Trophoblast cell (in vitro differentiated cells and primary cell): Measurements from ENCODE around the gene FAM193A.
"Not testable (repeated sequence)": the region's sequence is repeated elsewhere in the genome, so short reads cannot be mapped to it uniquely, and the experiment has no call there.

ENCODE experiments used
- DNase-seq, 2 donors: peaks; one replicate each; pipeline ENCODE4 v3.0.0-alpha.2; 2016
- H2AFZ ChIP-seq: 2 replicates; pipeline ENCODE4 v1.6.1; 2013; ENCODE audit warnings: low read length, moderate library complexity, mild to moderate bottlenecking; ENCODE audit not compliant: insufficient read depth, poor library complexity
- H2AK5ac ChIP-seq: 2 replicates; pipeline ENCODE4 v1.6.1; 2013; ENCODE audit warnings: mild to moderate bottlenecking, low read length
- H2BK120ac ChIP-seq: 2 replicates; pipeline ENCODE4 v1.6.1; 2013; ENCODE audit warnings: low read length, mild to moderate bottlenecking, moderate library complexity; ENCODE audit not compliant: insufficient read depth, poor library complexity
- H2BK12ac ChIP-seq: 2 replicates; pipeline ENCODE4 v1.6.1; 2013; ENCODE audit warnings: mild to moderate bottlenecking, low read length, moderate library complexity
- H2BK5ac ChIP-seq: 2 replicates; pipeline ENCODE4 v1.6.1; 2013; ENCODE audit warnings: low read length, low read depth, moderate library complexity, mild to moderate bottlenecking; ENCODE audit not compliant: poor library complexity
- H3K14ac ChIP-seq: 2 replicates; pipeline ENCODE4 v1.6.1; 2013; ENCODE audit warnings: mild to moderate bottlenecking, low read length
- H3K18ac ChIP-seq: 2 replicates; pipeline ENCODE4 v1.6.1; 2013; ENCODE audit warnings: mild to moderate bottlenecking, low read length
- H3K23ac ChIP-seq: 2 replicates; pipeline ENCODE4 v1.6.1; 2013; ENCODE audit warnings: low read length
- H3K27ac ChIP-seq: 2 replicates; pipeline ENCODE4 v1.5.1; 2013; ENCODE audit warnings: low read depth, mild to moderate bottlenecking, inconsistent platforms, low read length, moderate library complexity
- H3K27me3 ChIP-seq: 2 replicates; pipeline ENCODE4 v1.6.1; 2013; ENCODE audit warnings: inconsistent platforms, mild to moderate bottlenecking, low read length, moderate library complexity; ENCODE audit not compliant: insufficient read depth
- H3K36me3 ChIP-seq, 2 experiments: 1 replicate in 1 of 2; 2 replicates in 1 of 2; pipeline ENCODE4 v1.6.1; 2013; ENCODE audit warnings: low read length in 2 of 2, mild to moderate bottlenecking in 2 of 2, moderate library complexity in 1 of 2; ENCODE audit not compliant: insufficient read depth in 2 of 2, control insufficient read depth in 1 of 2
- H3K4ac ChIP-seq: 2 replicates; pipeline ENCODE4 v1.6.1; 2013; ENCODE audit warnings: low read depth, mild to moderate bottlenecking, low read length, moderate library complexity
- H3K4me1 ChIP-seq, 2 experiments: 1 replicate in 1 of 2; 2 replicates in 1 of 2; pipeline ENCODE4 v1.6.1; 2013; ENCODE audit warnings: low read length in 2 of 2, mild to moderate bottlenecking in 2 of 2, moderate library complexity in 1 of 2; ENCODE audit not compliant: insufficient read depth in 2 of 2, control insufficient read depth in 1 of 2
- H3K4me2 ChIP-seq: 2 replicates; pipeline ENCODE4 v1.6.1; 2013; ENCODE audit warnings: inconsistent platforms, mild to moderate bottlenecking, low read length, moderate library complexity
- H3K4me3 ChIP-seq: 2 replicates; pipeline ENCODE4 v1.5.1; 2013; ENCODE audit warnings: mild to moderate bottlenecking, low read depth, low read length, inconsistent platforms
- H3K79me1 ChIP-seq: one replicate; pipeline ENCODE4 v1.6.1; 2013; ENCODE audit warnings: low read length
- H3K79me2 ChIP-seq: 2 replicates; pipeline ENCODE4 v1.6.1; 2013; ENCODE audit warnings: low read length, mild to moderate bottlenecking; ENCODE audit not compliant: control insufficient read depth, insufficient read depth, poor library complexity
- H3K9ac ChIP-seq: 2 replicates; pipeline ENCODE4 v1.6.1; 2013; ENCODE audit warnings: mild to moderate bottlenecking, low read length
- H3K9me3 ChIP-seq: 2 replicates; pipeline ENCODE4 v1.6.1; 2013; ENCODE audit warnings: low read depth, mild to moderate bottlenecking, control low read depth, inconsistent platforms, low read length; ENCODE audit not compliant: insufficient read depth
- H4K12ac ChIP-seq: 2 replicates; pipeline ENCODE4 v1.6.1; 2013; ENCODE audit warnings: low read depth, mild to moderate bottlenecking, low read length, moderate library complexity
- H4K8ac ChIP-seq: 2 replicates; pipeline ENCODE4 v1.6.1; 2013; ENCODE audit warnings: low read depth, mild to moderate bottlenecking, low read length, moderate library complexity
- H4K91ac ChIP-seq: one replicate; pipeline ENCODE4 v1.6.1; 2013; ENCODE audit warnings: low read depth, mild to moderate bottlenecking, low read length, moderate library complexity
- whole genome bisulfite sequencing: extraction: QIAGEN DNeasy Blood & Tissue Kit; methylation state at CpG from one replicate; pipeline ENCODE4 v1.1.7; 2013; ENCODE audit warnings: missing lambda C conversion rate; ENCODE audit not compliant: insufficient read length, insufficient coverage; ENCODE audit errors: extremely low coverage; 5-methylcytosine and 5-hydroxymethylcytosine counted together

The FAM193A gene

GRCh38 chr4:2679762-2680161 is 143.3 kb downstream of the FAM193A start:
- H3K9ac ChIP-seq, H3K27me3 ChIP-seq, H3K4me2 ChIP-seq, H4K12ac ChIP-seq, H3K18ac ChIP-seq, DNase-seq, H3K4me3 ChIP-seq, H3K79me2 ChIP-seq, H3K23ac ChIP-seq, H4K91ac ChIP-seq, H3K79me1 ChIP-seq, H3K4me1 ChIP-seq, H4K8ac ChIP-seq, H3K14ac ChIP-seq, H2BK12ac ChIP-seq, H2AFZ ChIP-seq, H3K9me3 ChIP-seq, H2BK5ac ChIP-seq, H2AK5ac ChIP-seq, H3K27ac ChIP-seq, H2BK120ac ChIP-seq, H3K4ac ChIP-seq: not testable (repeated sequence)
- WGBS, result no CpG with 5 or more reads among the region's 6 CpGs
- peaks cover 4 to 11% of the 10 kb centered on the region in 2 experiments for H3K36me3 ChIP-seq

- Histone ChIP-seq H4K12ac (no peak overlapping the region), H3K4me3 (no peak overlapping the region), H3K9me3 (peaks cover 3% of the 10 kb centered on the region), H3K4me1 (no peaks in the 10 kb centered on the region), H2BK120ac (no peak overlapping the region), H3K27me3 (no peaks in the 10 kb centered on the region), H3K36me3 (peaks cover 27 to 30% of the 10 kb centered on the region in 2 experiments), H2AK5ac (no peak overlapping the region), H3K27ac (no peak overlapping the region), H3K79me1 (no peaks in the 10 kb centered on the region), H4K91ac (no peak overlapping the region), H2AFZ (no peak overlapping the region), H3K79me2 (no peaks in the 10 kb centered on the region), H3K14ac (no peak overlapping the region), H3K4me2 (no peak overlapping the region), H2BK5ac (no peak overlapping the region), H3K23ac (no peak overlapping the region), H2BK12ac (no peak overlapping the region), H3K18ac (no peak overlapping the region), H3K9ac (no peak overlapping the region), H3K4ac (no peak overlapping the region), H4K8ac (no peak overlapping the region)
- DNase-seq, result no peak
- WGBS, result no CpG with 5 or more reads among the region's 9 CpGs
Measured at GRCh38 chr4:2684486-2684885, 148.0 kb downstream of the FAM193A start.

GRCh38 chr4:2685541-2685940 is 149.1 kb downstream of the FAM193A start:
- no peak overlapping the region for H2BK12ac ChIP-seq
- H3K9ac ChIP-seq, result no peak overlapping the region
- H2AFZ ChIP-seq, result no peak overlapping the region
- no peak overlapping the region for H2BK120ac ChIP-seq
- H3K79me1 ChIP-seq, result no peaks in the 10 kb centered on the region
- H3K14ac ChIP-seq, result no peak overlapping the region
- no peak overlapping the region for H4K91ac ChIP-seq
- H3K4me1 ChIP-seq, result no peaks in the 10 kb centered on the region
- H2AK5ac ChIP-seq, result no peak overlapping the region
- H3K36me3 ChIP-seq, result peaks cover 32 to 38% of the 10 kb centered on the region in 2 experiments
- DNase-seq, result no peak
- WGBS, result no CpG with 5 or more reads among the region's 8 CpGs
- H3K18ac ChIP-seq, result no peak overlapping the region
- H4K12ac ChIP-seq, result no peak overlapping the region
- no peak overlapping the region for H3K23ac ChIP-seq
- no peak overlapping the region for H4K8ac ChIP-seq
- H3K4me3 ChIP-seq, result no peak overlapping the region
- H3K27me3 ChIP-seq, result no peaks in the 10 kb centered on the region
- H3K4ac ChIP-seq, result no peak overlapping the region
- no peaks in the 10 kb centered on the region for H3K79me2 ChIP-seq
- H2BK5ac ChIP-seq, result no peak overlapping the region
- H3K9me3 ChIP-seq, result peaks cover 3% of the 10 kb centered on the region
- H3K27ac ChIP-seq, result no peak overlapping the region
- no peak overlapping the region for H3K4me2 ChIP-seq

GRCh38 chr4:2686379-2687265 is 150.2 kb downstream of the FAM193A start:
- no peak overlapping the region for H3K27ac ChIP-seq
- WGBS, result no CpG with 5 or more reads among the region's 13 CpGs

More at GRCh38 chr4:2686379-2687265, 150.2 kb downstream of the FAM193A start:
- H3K23ac ChIP-seq, result no peak overlapping the region
- H3K4me2 ChIP-seq, result no peak overlapping the region
- H3K4me3 ChIP-seq, result no peak overlapping the region
- no peak overlapping the region for H4K91ac ChIP-seq
- H3K79me2 ChIP-seq, result no peaks in the 10 kb centered on the region
- H3K4me1 ChIP-seq, result no peaks in the 10 kb centered on the region
- no peak overlapping the region for H3K14ac ChIP-seq
- H3K79me1 ChIP-seq, result no peaks in the 10 kb centered on the region
- H3K9ac ChIP-seq, result no peak overlapping the region
- H2AK5ac ChIP-seq, result no peak overlapping the region
- H3K27me3 ChIP-seq, result no peaks in the 10 kb centered on the region
- peaks cover 34 to 48% of the 10 kb centered on the region in 2 experiments for H3K36me3 ChIP-seq
- H4K8ac ChIP-seq, result no peak overlapping the region
- no peak for DNase-seq
- H3K18ac ChIP-seq, result no peak overlapping the region
- no peak overlapping the region for H2BK5ac ChIP-seq
- no peak overlapping the region for H2BK120ac ChIP-seq
- H2AFZ ChIP-seq, result no peak overlapping the region
- H2BK12ac ChIP-seq, result no peak overlapping the region
- no peaks in the 10 kb centered on the region for H3K9me3 ChIP-seq
- no peak overlapping the region for H3K4ac ChIP-seq
- H4K12ac ChIP-seq, result no peak overlapping the region
